Activated CD4-positive, alpha-beta T cell treated with anti-CD3 and anti-CD28 coated beads for 36 hours (primary cell): ENCODE data around the gene PCBD2. TPM values are rescaled to one million over a fixed set of nuclear protein-coding genes. Genes with fewer than 3 reads are reported as not detected.

Source experiments
- ATAC-seq: fragments of 200-7000 bp; cut with Tn5 transposase; one replicate; pipeline ENCODE4 v1.10.0; 2021; ENCODE audit warnings: mild to moderate bottlenecking, moderate library complexity
- CTCF ChIA-PET: fragments of 350-600 bp; sonication (Branson Sonifier 250); formaldehyde crosslinking; loops from one replicate; lab custom pipeline; 2021; ENCODE audit warnings: antibody characterized with exemption; lab: Charles Lee
- POLR2A ChIA-PET: fragments of 350-600 bp; sonication (Branson Sonifier 250); formaldehyde crosslinking; loops from one replicate; lab custom pipeline; 2021; ENCODE audit warnings: antibody characterized with exemption, inconsistent platforms; lab: Charles Lee
- DNase-seq: peaks from one replicate; pipeline ENCODE4 v3.0.0-alpha.2; 2020
- H3K27ac Mint-ChIP-seq: one replicate; pipeline ENCODE4 v1.8.0; 2021; ENCODE audit warnings: mixed read lengths
- H3K27me3 Mint-ChIP-seq: one replicate; pipeline ENCODE4 v1.8.0; 2021; ENCODE audit warnings: mixed read lengths
- H3K36me3 Mint-ChIP-seq: one replicate; pipeline ENCODE4 v1.8.0; 2021; ENCODE audit warnings: low read depth, mixed read lengths
- H3K4me1 Mint-ChIP-seq: one replicate; pipeline ENCODE4 v1.8.0; 2021; ENCODE audit warnings: mixed read lengths
- H3K4me3 Mint-ChIP-seq: one replicate; pipeline ENCODE4 v1.8.0; 2021; ENCODE audit warnings: mild to moderate bottlenecking, moderate library complexity, mixed read lengths
- H3K9me3 Mint-ChIP-seq: one replicate; pipeline ENCODE4 v1.8.0; 2021; ENCODE audit warnings: low read depth, mixed read lengths
- intact Hi-C, 2 experiments: fragments of 100-400 bp; cut with DNase I in 1 of 2; cut with micrococcal nuclease in 1 of 2; formaldehyde crosslinking; loops; one replicate each; pipeline versions ENCODE4 v1.14.2 to v1.15.1; 2022 to 2024; cut with DNase I, micrococcal nuclease
- total RNA-seq, 2 experiments: library from RNA; stranded (reverse); gene quantifications; one replicate each; pipeline ENCODE4 v1.2.3, GENCODE V29; 2021

PCBD2 gene
- total RNA-seq, 2 experiments from 2014 or later, result 10.0 to 12.8 TPM

DNA sequence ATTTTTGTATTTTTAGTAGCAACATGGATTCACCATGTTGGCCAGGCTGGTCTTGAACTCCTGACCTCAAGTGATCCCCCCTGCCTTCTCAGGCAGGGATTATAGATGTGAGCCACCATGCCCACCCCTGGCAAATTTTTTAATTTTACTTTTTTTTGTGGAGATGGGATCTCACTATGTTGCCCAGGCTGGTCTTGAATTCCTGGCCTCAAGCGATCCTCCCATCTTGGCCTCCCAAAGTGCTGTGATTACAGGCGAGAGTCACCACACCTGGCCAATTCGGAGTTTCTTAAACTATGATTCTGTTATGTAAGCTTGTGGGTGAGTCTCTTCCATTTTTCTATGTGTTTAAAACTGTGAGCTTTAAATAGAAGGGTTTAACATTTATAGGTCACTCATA lies 27.6 kb downstream of the PCBD2 start:
- CTCF ChIA-PET, result no interaction called here
- H3K4me3 Mint-ChIP-seq, result no peak overlapping the region
- no peaks in the 10 kb centered on the region for H3K27me3 Mint-ChIP-seq
- no peaks in the 10 kb centered on the region for H3K9me3 Mint-ChIP-seq
- intact Hi-C loops, result no loop called here
- POLR2A ChIA-PET, result no interaction called here
- ATAC-seq (no peak), DNase-seq (no peak)
- H3K4me1 Mint-ChIP-seq, result no peaks in the 10 kb centered on the region
- H3K27ac Mint-ChIP-seq, result no peak overlapping the region
- H3K36me3 Mint-ChIP-seq, result peaks cover 17% of the 10 kb centered on the region

DNA sequence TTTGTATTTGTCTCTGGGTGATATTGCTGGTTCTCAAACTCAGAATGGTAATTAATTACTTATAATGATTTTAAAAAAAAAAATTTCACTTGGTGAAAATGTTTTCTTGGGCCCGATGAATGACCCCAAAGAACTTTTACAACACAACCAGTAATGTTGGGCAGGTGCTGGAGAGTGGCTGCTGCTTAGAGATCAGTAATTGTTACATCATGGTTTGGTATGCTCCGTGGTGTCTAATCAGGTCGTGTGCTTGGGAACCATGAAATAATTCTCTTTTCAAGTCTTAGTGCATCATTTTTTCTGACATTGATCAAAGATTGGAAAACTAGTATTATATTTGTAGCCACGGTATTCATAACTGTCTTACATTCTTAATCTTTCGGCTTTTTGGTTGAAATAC lies 29.3 kb downstream of the PCBD2 start:
- no peak overlapping the region for H3K4me3 Mint-ChIP-seq
- no peak for DNase-seq
- H3K4me1 Mint-ChIP-seq, result no peaks in the 10 kb centered on the region
- H3K27ac Mint-ChIP-seq, result no peak overlapping the region
- no peaks in the 10 kb centered on the region for H3K27me3 Mint-ChIP-seq
- intact Hi-C loops, result no loop called here
- H3K9me3 Mint-ChIP-seq, result no peaks in the 10 kb centered on the region
- peaks cover 15% of the 10 kb centered on the region for H3K36me3 Mint-ChIP-seq
- no peak for ATAC-seq
- ChIA-PET CTCF (interaction anchor here (0.7 to 0.8 kb wide), 2 partner anchors 35 to 104 kb away, joined by 3 read pairs; no protein-coding TSS in a partner anchor), POLR2A (no interaction called here)

DNA sequence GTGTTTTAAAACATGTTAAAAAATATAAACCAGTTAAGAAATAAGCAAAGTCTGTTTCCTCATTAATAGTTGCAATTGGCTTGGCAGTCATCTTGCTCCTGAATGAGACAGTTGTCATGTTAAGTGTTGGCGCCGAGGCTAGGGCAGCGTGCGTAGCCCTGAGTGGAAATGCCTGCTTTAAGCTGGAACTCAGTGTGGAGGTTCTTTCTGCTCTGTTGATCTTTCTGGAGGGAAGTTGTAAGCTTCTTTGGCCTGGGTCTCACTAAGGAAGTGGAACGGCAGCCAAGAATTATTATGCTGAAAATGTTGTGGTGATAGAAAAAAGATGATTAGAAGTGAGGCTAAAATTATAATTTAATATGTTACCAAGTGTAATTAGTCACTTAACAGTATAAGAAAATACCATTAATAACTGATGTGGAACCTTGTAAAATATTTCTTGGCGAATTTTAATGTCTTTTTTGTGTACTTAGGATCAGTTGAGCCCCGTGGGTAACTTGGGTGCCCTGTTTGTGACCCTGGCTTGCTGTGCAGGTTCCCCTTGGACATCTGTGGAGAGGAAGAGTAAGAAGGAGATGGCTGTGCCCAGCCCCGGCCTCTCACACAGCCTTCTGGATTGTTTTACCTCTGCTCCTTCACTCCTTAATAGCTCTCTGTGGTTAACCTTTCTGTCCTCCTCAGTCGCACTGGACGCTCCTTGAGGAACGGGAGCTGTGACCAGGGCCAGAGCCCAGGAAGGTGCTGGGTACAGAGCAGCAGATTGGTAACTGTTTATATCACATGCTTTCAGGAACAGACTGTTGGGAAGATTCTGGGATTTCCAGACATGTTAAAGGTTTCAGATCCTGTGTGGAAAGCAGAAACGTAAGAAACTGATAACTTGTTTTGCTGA lies 31.0 kb downstream of the PCBD2 start:
- Mint-ChIP-seq H3K4me1 (no peaks in the 10 kb centered on the region), H3K27me3 (no peaks in the 10 kb centered on the region), H3K36me3 (peaks cover 13% of the 10 kb centered on the region), H3K27ac (no peak overlapping the region), H3K4me3 (no peak overlapping the region), H3K9me3 (no peaks in the 10 kb centered on the region)
- CTCF ChIA-PET, result interaction anchor here (1.1 to 1.4 kb wide), 2 partner anchors 9 to 38 kb away, joined by 3 to 5 read pairs; no protein-coding TSS in a partner anchor
- ATAC-seq (no peak), DNase-seq (no peak)
- POLR2A ChIA-PET, result no interaction called here
- intact Hi-C loops, result no loop called here

DNA sequence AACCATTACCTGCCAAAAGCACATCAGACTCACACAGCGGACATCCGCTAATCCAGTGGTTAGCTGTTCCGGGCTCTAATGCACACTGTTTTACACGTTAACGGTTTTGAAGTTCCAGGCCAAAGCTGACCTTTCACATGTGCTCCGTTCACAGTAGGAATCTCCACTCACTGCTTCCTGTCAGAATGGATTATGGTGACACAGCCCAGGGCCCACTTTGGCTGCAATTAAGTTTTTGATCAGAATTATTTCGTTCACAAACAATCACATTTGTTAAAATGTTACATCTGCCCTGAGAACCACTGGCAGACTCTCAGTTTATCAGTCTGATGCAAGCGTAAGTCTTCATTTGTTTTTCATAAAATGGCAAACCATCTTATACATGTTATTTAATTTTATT lies 32.6 kb downstream of the PCBD2 start:
- H3K4me3 Mint-ChIP-seq, result no peak overlapping the region
- ATAC-seq (no peak), DNase-seq (no peak)
- H3K36me3 Mint-ChIP-seq, result peaks cover 10% of the 10 kb centered on the region
- intact Hi-C loops, result no loop called here
- POLR2A ChIA-PET, result interaction anchor here (0.6 kb wide), 1 partner anchor 8 kb away, joined by 4 read pairs; no protein-coding TSS in a partner anchor
- H3K4me1 Mint-ChIP-seq, result no peaks in the 10 kb centered on the region
- H3K27me3 Mint-ChIP-seq, result no peaks in the 10 kb centered on the region
- H3K27ac Mint-ChIP-seq, result no peak overlapping the region
- H3K9me3 Mint-ChIP-seq, result no peaks in the 10 kb centered on the region
- CTCF ChIA-PET, result no interaction called here

DNA sequence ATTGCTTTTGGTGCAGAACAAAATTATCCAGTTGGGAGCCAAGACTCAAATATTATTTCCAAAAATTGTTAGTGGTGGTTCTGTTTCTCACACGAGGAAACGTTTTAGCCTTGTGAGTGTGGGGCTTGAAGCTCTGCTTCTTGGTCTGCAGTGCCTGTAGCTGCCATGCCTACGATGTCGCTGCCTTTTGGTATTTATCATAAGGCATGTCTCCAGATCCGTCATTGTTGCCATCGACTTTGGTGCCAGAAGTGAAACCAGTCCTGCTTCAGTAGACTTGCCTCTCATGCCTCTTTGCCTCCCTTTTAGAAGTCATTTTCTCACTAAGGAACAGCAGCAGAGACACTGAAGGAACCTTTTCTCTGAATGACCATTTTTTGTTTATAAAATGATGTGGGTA lies 33.1 kb downstream of the PCBD2 start:
- CTCF ChIA-PET, result no interaction called here
- H3K36me3 Mint-ChIP-seq, result peaks cover 10% of the 10 kb centered on the region
- POLR2A ChIA-PET, result interaction anchor here (0.6 kb wide), 1 partner anchor 8 kb away, joined by 4 read pairs; no protein-coding TSS in a partner anchor

DNA sequence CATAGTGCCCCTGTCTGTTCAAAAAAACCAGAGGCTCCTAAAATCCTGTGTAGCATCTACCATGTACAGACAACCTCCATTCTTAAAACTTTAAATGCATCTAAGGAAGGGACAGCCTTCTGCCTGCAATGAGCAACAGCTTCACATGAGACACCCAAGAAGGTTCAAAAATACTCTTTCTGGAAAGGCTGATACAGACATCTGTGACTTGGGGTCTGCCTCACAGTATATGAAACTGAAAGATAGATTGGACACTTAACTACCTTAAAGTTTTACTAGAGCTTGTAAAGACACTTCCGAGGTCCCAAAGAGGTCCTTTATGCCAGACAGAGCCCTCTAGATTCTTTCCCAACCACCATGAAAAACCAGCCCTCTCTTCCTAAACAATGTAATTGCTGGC lies 34.6 kb downstream of the PCBD2 start:
- intact Hi-C loops, result no loop called here

More for the DNA sequence above, 33.1 kb downstream of the PCBD2 start:
- no peaks in the 10 kb centered on the region for H3K9me3 Mint-ChIP-seq
- H3K27ac Mint-ChIP-seq, result no peak overlapping the region
- intact Hi-C loops, result no loop called here
- H3K4me3 Mint-ChIP-seq, result no peak overlapping the region
- no peaks in the 10 kb centered on the region for H3K4me1 Mint-ChIP-seq
- no peaks in the 10 kb centered on the region for H3K27me3 Mint-ChIP-seq
- ATAC-seq, result no peak
- DNase-seq, result no peak

DNA sequence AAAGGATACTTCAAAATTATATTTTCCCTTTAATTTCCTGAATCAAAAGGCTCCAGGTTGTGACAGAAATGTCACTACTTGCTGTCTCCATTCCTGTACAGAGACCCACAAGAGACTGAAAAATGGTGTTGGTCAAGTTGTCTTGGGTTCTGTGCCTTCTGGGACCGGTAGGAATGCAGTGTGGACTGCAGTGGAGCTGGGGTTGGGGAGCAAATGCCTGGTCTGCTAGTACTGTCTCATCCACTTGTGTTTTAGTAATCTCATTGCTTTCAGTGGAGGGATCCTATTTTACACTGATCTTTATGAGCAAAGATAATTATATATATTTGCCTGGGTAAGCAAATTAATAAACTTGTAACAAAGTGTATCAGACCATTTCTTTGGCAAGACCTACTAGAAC lies 38.6 kb downstream of the PCBD2 start:
- Mint-ChIP-seq H3K27ac (no peak overlapping the region), H3K4me1 (no peaks in the 10 kb centered on the region), H3K9me3 (no peaks in the 10 kb centered on the region), H3K36me3 (peaks cover 2% of the 10 kb centered on the region), H3K4me3 (no peak overlapping the region), H3K27me3 (no peaks in the 10 kb centered on the region)
- intact Hi-C loops, result no loop called here
- CTCF ChIA-PET, result no interaction called here
- no peak for ATAC-seq
- POLR2A ChIA-PET, result no interaction called here
- no peak for DNase-seq

More for the DNA sequence above, 34.6 kb downstream of the PCBD2 start:
- POLR2A ChIA-PET, result no interaction called here
- CTCF ChIA-PET, result no interaction called here
- Mint-ChIP-seq H3K4me1 (no peaks in the 10 kb centered on the region), H3K4me3 (no peak overlapping the region), H3K9me3 (no peaks in the 10 kb centered on the region), H3K36me3 (peaks cover 8% of the 10 kb centered on the region), H3K27me3 (no peaks in the 10 kb centered on the region), H3K27ac (no peak overlapping the region)
- DNase-seq (no peak), ATAC-seq (no peak)

DNA sequence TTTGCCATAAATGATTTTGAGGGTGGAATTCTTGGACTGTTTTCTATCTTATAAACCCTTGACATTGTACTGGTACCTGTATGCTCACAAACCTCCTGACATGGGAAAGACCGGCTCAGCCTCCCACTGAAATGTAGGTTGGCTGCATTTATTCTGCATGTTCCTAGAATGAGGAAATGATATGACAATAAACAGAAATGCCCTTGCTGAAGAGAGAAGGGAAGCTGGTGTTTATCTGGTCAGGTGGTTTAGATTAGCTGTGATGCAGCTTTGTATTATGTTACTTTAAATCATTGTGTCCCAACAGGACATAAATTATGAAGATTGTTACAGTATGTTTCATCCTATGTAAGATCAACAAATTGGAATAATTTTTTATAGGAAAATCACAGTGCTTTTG lies 39.7 kb downstream of the PCBD2 start:
- no peak overlapping the region for H3K4me3 Mint-ChIP-seq
- intact Hi-C loops, result no loop called here
- H3K36me3 Mint-ChIP-seq, result peaks cover 2% of the 10 kb centered on the region
- H3K27ac Mint-ChIP-seq, result no peak overlapping the region
- ChIA-PET POLR2A (no interaction called here), CTCF (interaction anchor here (1.1 kb wide), 1 partner anchor 9 kb away, joined by 5 read pairs; no protein-coding TSS in a partner anchor)
- ATAC-seq (no peak), DNase-seq (no peak)
- H3K4me1 Mint-ChIP-seq, result no peaks in the 10 kb centered on the region
- no peaks in the 10 kb centered on the region for H3K27me3 Mint-ChIP-seq
- H3K9me3 Mint-ChIP-seq, result no peaks in the 10 kb centered on the region

DNA sequence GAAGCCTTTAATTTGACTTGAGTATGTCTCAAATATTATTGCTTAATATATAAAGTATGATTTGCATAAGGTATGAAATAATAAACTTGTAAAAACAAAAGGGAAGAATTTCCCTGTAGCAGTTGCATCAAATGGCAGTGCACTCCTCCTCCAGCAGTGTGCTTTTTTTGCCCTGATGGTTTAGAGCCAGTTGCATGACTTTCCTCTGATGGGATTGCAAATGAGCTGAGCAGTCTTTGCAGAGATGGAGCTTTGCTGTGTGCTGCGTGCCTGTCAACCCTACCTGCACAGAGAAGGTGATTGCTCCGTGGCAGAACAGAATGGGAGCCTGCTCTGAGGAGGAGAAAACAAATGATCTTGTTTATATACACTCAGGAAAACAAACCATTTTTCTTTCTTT lies 40.1 kb downstream of the PCBD2 start:
- POLR2A ChIA-PET, result no interaction called here
- Mint-ChIP-seq H3K4me3 (no peak overlapping the region), H3K36me3 (peaks cover under 1% of the 10 kb centered on the region), H3K4me1 (no peaks in the 10 kb centered on the region), H3K27me3 (no peaks in the 10 kb centered on the region), H3K27ac (no peak overlapping the region), H3K9me3 (no peaks in the 10 kb centered on the region)
- CTCF ChIA-PET, result interaction anchor here (1.1 kb wide), 1 partner anchor 9 kb away, joined by 5 read pairs; no protein-coding TSS in a partner anchor
- intact Hi-C loops, result no loop called here
- DNase-seq (no peak), ATAC-seq (no peak)

DNA sequence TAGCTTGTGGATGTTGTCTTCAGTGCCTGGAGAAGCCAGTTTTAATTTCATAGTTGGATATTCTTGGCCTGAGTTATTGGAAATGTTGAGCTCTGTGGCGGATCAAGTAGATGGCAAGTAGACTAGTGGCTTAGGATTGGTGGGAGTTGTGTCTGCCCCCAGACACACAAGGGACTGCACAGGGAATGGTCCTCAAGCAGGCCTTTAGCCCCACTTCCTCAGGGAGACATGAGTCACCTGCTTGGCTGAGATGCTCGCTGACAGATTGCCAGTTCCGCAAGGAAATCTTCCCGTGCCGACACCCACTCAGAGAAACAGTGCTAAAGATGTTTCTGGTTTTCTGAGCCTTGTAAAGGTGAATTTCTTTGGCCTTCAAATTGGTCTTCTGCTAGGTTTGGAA lies 44.0 kb downstream of the PCBD2 start:
- ChIA-PET POLR2A (no interaction called here), CTCF (interaction anchor here (1.4 kb wide), 1 partner anchor 10 kb away, joined by 4 read pairs; no protein-coding TSS in a partner anchor)
- intact Hi-C loops, result no loop called here
- H3K4me3 Mint-ChIP-seq, result no peak overlapping the region
- H3K9me3 Mint-ChIP-seq, result no peaks in the 10 kb centered on the region
- no peaks in the 10 kb centered on the region for H3K4me1 Mint-ChIP-seq
- no peak for DNase-seq
- ATAC-seq, result no peak
- H3K36me3 Mint-ChIP-seq, result peaks cover 6% of the 10 kb centered on the region
- no peaks in the 10 kb centered on the region for H3K27me3 Mint-ChIP-seq
- H3K27ac Mint-ChIP-seq, result no peak overlapping the region

DNA sequence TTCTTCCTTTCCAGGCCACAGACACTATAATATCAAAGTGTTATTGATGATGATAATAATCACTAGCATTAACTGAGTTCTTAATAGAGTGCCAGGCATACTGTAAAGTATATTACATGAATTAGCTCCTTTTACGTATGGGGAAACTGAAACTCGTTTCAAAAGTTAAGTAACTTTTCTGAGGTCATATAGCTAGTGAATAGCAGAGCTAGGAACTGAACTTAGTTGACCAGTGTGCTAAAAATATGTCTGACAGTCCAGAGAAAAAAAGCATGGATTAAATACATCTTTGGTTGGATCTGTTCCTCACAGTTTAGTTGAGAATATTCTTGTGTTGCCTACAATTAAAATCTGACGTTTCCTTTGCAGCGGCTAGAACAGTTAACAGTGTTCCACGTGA lies 44.4 kb downstream of the PCBD2 start:
- no peak overlapping the region for H3K4me3 Mint-ChIP-seq
- H3K27ac Mint-ChIP-seq, result no peak overlapping the region
- DNase-seq (no peak), ATAC-seq (no peak)
- peaks cover 6% of the 10 kb centered on the region for H3K36me3 Mint-ChIP-seq
- ChIA-PET CTCF (interaction anchor here (1.4 kb wide), 1 partner anchor 10 kb away, joined by 4 read pairs; no protein-coding TSS in a partner anchor), POLR2A (no interaction called here)
- no peaks in the 10 kb centered on the region for H3K4me1 Mint-ChIP-seq
- no peaks in the 10 kb centered on the region for H3K27me3 Mint-ChIP-seq
- intact Hi-C loops, result no loop called here
- peaks cover 2% of the 10 kb centered on the region for H3K9me3 Mint-ChIP-seq
